GM12865 (cell line): ENCODE data around the gene REXO5.
A peak's percentile ranks its signal among the peaks of the same experiment; 100 is the strongest.

Source experiments
- DNase-seq: peaks from one replicate; pipeline ENCODE4 v3.0.0; 2010; ENCODE audit warnings: low read depth
- H3K4me3 ChIP-seq: 2 replicates; pipeline ENCODE4 v1.5.1; 2011; ENCODE audit warnings: mild to moderate bottlenecking, low read depth, low read length, control low read depth
- CTCF ChIP-seq: IDR thresholded peaks from 2 replicates; pipeline ENCODE4 v1.5.1; 2011; ENCODE audit warnings: low read length, control low read depth, low read depth, inconsistent platforms; ENCODE audit not compliant: insufficient read depth; ENCODE audit errors: missing control alignments

Gene REXO5

GRCh38 chr16:20838240-20838639, 31.9 kb downstream of the REXO5 start:
- TF ChIP-seq CTCF, result no peak

GRCh38 chr16:20839504-20839903, 33.2 kb downstream of the REXO5 start:
- H3K4me3 ChIP-seq, result no peak overlapping the region
- no peak for TF ChIP-seq CTCF
- DNase-seq, result no peak

More at GRCh38 chr16:20838240-20838639, 31.9 kb downstream of the REXO5 start:
- peak; percentile 24 for DNase-seq
- H3K4me3 ChIP-seq, result no peak overlapping the region

GRCh38 chr16:20844054-20844453, 37.7 kb downstream of the REXO5 start:
- no peak overlapping the region for H3K4me3 ChIP-seq
- no peak for TF ChIP-seq CTCF
- DNase-seq, result no peak

- no peak for DNase-seq
- no peak for TF ChIP-seq CTCF
- H3K4me3 ChIP-seq, result no peak overlapping the region
Observed at GRCh38 chr16:20844588-20844987, 38.3 kb downstream of the REXO5 start.

- no peak for TF ChIP-seq CTCF
- DNase-seq, result no peak
- no peak overlapping the region for H3K4me3 ChIP-seq
Observed at GRCh38 chr16:20846030-20846429, 39.7 kb downstream of the REXO5 start.

GRCh38 chr16:20846551-20846950, 40.2 kb downstream of the REXO5 start:
- DNase-seq, result no peak
- no peak overlapping the region for H3K4me3 ChIP-seq

GRCh38 chr16:20847550-20847949, 41.2 kb downstream of the REXO5 start:
- no peak for TF ChIP-seq CTCF
- no peak overlapping the region for H3K4me3 ChIP-seq
- no peak for DNase-seq

More at GRCh38 chr16:20846551-20846950, 40.2 kb downstream of the REXO5 start:
- TF ChIP-seq CTCF, result no peak
